GM21526 (cell line): ENCODE measurements around the gene SELE.
"Not testable (repeated sequence)": the region's sequence is repeated elsewhere in the genome, so short reads cannot be mapped to it uniquely, and the experiment has no call there.

Source experiments
- ATAC-seq: cut with Tn5 transposase; IDR thresholded peaks from one replicate; pipeline ENCODE4 v1.9.1; 2021; ENCODE audit warnings: moderate library complexity; ENCODE audit not compliant: unreplicated experiment, low FRiP score

The SELE gene

DNA sequence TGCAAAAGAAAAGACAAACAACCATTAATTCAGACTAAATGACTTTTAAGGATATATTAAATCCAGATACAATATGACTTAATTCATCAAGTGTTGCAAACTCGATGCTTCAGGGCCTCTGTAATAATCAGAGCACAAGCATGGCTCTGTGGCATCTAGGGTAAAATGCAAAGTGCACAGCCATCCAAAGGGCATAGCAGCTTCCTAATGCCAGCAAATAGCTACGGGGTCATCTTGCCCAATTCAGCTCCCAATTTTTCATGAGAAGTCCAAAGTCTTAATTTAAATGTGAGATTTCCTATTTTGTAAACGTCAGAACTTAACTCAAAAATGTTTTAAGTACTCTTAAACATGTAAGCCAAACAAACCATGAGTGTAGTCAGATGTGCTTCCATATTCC lies 7.9 kb downstream of the SELE start:
- no peak for ATAC-seq

DNA sequence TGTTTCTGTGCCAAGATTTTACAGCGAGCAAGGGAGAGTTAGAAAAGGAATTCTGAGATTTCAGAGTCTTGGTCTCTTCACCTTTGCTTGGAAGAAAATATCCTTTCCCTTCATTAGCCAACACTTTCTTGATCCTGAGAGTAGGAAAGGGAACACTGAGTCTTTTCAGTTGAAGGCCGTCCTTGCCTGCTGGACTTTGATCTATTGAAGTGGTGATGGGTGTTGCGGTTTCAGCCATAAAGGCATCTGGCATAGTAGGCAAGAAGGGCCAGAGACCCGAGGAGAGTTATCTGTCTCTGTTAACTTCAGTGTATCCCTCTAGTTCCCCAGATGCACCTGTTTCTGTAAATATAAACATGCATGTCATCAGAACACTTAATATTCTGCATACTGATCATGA lies 9.7 kb downstream of the SELE start:
- no peak for ATAC-seq

DNA sequence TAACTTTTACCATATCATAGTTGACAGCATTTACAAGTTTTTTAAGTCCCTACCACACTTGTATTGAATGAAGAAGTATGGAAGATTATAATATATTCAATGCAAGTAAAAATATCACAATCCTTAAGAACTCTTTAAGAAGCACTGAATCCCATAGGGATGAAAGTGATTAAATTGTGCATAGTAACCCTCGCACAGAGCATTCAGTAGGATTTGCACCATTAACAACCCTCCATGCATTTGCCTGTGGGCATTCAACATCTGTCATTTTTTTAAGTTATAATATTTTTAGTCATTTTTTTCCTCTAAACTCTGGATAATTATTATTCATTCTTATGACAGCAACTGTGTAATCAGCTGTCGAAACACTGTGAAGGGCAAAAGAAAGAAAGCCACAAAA lies 10.1 kb downstream of the SELE start:
- no peak for ATAC-seq

DNA sequence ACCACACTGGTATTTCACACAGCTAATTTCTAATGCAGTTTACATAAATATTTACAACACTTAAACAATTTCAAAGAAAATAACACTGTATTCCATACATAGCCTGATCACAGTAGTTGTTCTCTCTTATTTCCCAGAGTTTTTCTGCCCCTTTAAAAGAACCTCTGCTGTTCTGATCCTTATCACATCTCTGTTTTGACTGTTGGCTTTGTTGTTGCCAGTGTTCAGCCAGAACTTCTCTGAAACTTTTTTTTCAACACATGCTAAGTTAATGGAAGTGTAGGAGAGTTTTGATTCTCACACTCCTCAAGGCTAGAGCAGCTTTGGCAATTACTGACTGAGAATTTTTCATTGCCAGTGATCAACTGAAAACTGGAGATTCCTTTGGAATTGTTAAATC lies 11.1 kb downstream of the SELE start:
- no peak for ATAC-seq

DNA sequence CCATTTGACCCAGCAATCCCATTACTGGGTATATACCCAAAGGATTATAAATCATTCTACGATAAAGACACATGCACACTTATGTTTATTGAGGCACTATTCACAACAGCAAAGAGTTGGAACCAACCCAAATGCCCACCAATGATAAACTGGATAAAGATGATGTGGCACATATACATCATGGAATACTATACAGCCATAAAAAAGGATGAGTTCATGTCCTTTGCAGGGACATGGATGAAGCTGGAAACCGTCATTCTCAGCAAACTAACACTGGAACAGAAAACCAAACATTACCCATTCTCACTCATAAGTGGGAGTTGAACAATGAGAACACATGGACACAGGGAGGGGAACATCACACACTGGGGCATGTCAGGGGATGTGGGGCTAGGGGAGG lies 18.8 kb downstream of the SELE start:
- not testable (repeated sequence) for ATAC-seq

GRCh38 chr1:169713090-169713489 lies 20.8 kb downstream of the SELE start:
- not testable (repeated sequence) for ATAC-seq

GRCh38 chr1:169712309-169712631 lies 21.6 kb downstream of the SELE start:
- ATAC-seq = no peak

DNA sequence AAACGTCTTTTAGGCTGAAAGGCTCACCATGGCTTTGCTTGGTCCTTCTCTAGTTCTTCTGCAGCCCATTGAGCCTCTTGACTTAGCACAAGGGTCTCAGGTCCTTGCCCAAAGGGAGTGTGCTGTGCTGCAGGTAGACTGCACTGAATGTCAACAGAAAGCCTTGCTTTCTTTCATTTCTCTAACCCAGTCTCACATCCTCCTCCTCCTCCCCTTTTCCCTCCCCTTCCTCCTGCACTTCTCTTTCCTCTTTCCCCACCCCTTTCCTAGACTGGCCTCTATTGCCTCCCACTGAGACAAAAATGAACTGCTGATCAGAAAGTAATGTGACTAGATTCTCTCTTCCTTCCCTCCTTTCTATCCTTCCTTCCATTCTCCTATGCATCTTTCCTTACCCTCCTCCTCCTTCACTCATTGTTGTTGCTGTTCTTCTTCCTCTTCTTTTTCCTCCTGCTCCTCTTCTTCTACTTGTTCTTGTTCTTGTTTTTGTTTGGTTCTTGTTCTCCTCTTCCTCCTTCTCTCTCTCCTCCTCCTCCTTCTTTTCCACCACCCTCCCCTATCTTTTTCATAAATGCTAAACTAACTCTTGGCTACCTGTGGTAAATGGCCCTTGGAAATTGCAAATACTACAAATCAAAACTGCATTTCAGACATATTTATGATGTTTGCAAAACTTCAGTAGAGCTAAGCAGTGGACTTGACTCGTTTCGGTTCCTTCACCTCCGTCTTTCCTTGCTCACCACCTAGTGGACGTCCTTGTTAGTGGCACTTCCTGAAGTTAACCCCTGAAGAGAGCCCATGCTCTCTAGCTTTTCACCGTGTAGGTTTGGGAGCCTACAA lies 22.2 kb downstream of the SELE start, which contains the start of gene SELL:
Gene SELL (minus strand): TSS at position 152 of the 840 bp plus-strand sequence. CDS start 122 bp downstream, at position 30.
- ATAC-seq = peak; percentile 80

DNA sequence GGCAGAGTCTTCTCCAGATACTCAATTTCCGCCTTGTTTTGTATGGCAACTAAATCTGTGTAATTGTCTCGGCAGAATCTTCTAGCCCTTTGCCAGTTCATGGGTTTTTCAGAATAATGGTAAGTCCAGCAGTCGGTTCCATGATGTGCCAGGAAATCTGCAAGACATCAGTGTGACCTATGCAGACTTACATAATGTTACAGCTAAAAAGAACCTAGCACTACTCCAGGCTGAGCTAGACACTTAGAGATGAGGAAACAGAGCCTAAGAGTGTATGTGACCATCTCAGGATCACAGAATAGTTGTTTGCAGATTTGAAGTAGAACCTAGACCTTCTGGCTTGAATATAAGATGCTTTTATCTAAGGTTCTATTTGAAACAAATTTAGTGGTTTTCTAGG lies 25.2 kb downstream of the SELE start:
- no peak for ATAC-seq

DNA sequence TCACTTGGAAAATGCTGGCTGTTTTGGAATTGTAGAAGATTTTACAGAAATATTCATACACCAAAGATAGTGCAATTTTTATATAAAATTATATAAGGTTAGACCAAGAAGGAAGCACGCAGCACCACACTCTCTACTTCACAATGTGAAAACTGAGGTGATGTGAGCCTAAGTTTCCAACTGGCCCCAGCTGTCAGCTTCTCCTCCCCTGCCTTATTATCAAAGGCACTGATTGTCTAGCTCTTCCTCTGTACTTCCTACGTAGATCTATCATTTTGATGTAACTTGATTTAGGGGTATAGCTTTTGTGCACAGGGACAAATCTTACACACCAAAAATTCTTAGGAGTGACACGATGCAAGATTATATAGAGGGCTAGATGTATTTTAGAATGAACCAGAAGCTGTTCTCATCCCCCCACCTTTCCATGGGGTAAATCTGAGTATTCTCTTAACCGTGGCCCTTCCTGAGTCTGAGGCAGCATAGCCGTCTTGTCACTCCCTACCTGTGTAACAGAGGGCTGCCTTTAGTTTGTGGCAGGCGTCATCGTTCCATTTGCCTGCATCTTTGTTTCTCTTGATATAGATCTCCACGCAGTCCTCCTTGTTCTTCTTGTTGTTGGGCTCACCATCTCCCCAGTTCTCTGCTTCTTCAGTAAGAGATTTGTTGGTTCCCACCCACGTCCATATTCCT lies 25.8 kb downstream of the SELE start:
- ATAC-seq = no peak

GRCh38 chr1:169704797-169705196 lies 29.1 kb downstream of the SELE start:
- ATAC-seq = no peak

DNA sequence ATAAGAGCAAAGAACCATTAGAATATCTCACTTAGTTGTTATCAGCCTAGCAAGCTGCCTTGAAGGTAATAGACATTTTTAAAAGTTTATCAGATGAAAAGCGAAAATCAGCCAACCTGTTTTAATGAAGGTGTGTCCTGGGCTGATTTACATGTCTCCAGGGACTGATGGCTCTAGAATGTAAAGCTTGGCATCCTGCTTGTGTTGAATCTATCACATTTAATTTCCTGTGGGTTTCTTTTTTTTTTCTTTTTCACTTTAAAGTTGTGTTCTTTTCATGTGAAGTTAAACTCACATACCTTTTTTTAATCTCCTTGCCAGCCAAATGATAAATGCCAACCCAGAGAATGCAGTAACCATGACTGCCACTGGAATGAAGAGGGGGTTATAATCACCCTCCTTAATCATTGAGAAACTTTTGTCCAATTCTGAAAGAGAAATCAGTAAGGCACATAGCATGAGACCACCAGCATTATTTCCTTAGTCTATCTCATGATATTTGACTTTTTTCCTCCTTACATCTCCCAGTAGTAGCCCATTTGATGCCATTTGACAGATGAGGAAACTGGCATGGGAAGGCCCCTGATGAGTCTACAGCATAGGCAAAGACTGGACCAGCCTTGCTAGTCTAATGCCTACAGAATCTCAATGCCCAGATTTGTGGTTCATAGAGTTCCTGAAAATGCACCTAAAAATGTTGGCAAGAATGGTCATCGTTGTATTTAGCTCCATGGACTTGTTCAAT lies 32.4 kb downstream of the SELE start:
- no peak for ATAC-seq

- no peak for ATAC-seq
Measured at GRCh38 chr1:169699707-169700106, 34.2 kb downstream of the SELE start.

DNA sequence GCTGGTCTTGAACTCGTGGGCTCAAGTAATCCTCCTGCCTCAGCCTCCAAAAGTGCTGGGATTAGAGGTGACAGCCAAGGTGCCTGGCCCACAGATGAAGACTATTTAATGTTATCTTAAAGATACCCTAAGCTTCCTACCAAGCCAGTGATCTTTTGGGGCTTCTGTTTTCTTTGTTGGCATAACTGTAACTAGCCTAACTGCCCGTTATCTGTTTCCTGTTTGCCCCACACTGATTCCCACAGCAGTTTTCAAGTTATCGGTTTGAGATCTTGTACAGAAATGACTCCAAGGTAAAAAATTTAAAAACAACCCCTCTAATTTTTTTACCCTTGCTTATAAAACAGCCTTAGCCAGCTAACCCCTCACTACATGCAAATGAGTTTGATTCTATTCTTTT lies 34.9 kb downstream of the SELE start:
- no peak for ATAC-seq

DNA sequence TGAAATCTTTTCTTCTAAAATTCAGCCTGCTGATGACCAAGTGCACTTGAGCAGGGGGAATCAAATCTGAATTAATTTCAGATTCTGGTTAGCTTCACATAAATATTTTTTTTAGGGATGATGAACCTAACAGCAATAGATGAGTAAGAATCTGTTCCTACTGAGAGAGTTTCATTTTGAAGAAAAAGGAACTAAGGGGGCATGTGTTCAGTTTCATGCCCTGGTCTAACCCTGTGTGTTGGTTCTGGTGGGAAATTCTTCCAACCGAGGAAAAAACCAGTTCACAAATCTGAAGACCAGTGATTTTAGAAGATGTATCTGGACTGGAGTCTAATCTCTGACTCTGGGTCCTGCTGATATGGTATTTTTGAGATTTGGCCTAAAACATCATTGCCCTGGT lies 36.1 kb downstream of the SELE start:
- ATAC-seq = peak; percentile 51

- no peak for ATAC-seq
Measured at GRCh38 chr1:169696273-169697100, 37.4 kb downstream of the SELE start.

GRCh38 chr1:169694304-169695075 lies 39.4 kb downstream of the SELE start:
- ATAC-seq = no peak

DNA sequence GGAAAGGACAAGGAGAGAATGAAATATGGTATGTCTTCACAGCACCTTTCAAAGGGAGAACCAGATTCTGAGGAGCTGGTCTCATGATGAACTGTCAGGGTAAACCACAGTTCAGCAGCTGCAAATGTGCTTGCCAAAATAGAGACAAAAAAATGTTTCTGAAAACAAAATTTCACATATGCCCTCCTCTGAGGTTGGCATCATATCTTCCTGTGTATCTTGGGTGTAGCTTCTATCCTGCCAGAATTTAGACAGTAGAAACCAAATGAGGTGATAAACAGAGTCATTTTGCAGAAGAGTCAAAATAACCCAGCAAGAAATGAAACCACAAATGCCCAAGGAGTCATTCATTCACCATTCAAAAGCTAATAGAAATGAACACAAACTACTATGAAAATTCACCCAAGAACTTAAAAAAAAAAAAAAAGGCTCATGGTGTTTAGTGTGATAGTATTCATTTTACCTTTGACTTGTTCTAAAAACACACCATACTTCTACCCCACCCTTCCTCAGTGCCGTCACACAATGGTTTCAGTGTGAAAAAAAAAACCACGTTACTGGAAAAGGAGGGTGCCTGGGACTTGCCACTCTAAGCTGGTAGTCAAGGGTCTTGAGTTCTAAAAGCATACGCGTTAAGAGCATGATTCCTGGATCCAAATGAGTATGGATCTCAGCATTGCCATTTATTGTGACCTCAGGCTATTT lies 41.0 kb downstream of the SELE start:
- ATAC-seq = no peak

- no peak for ATAC-seq
Measured at GRCh38 chr1:169690489-169690888, 43.4 kb downstream of the SELE start.
